B cell (primary cell): ENCODE data around the gene CRTC3. TPM values are rescaled to one million over a fixed set of nuclear protein-coding genes. Genes with fewer than 3 reads are reported as not detected.
"Not testable (repeated sequence)": the region's sequence is repeated elsewhere in the genome, so short reads cannot be mapped to it uniquely, and the experiment has no call there.

ENCODE experiments used
- ATAC-seq: fragments of 200-7000 bp; cut with Tn5 transposase; one replicate; pipeline ENCODE4 v1.10.0; 2021; ENCODE audit warnings: low read depth, mild to moderate bottlenecking, moderate number of reproducible peaks, moderate library complexity
- CTCF ChIA-PET: fragments of 350-600 bp; sonication (Branson Sonifier 250); formaldehyde crosslinking; loops from one replicate; lab custom pipeline; 2021; ENCODE audit warnings: antibody characterized with exemption, inconsistent platforms; lab: Charles Lee
- POLR2A ChIA-PET: fragments of 350-600 bp; sonication (Branson Sonifier 250); formaldehyde crosslinking; loops from one replicate; lab custom pipeline; 2021; ENCODE audit warnings: antibody characterized with exemption; lab: Charles Lee
- DNase-seq: peaks from one replicate; pipeline ENCODE4 v3.0.0; 2013
- H2AFZ ChIP-seq: 2 replicates; pipeline ENCODE4 v1.6.1; 2012; ENCODE audit warnings: mild to moderate bottlenecking, low read depth, low read length; ENCODE audit not compliant: insufficient read depth, poor library complexity, severe bottlenecking
- H3K27ac ChIP-seq, 2 donors: 1 replicate in 1 of 2; 2 replicates in 1 of 2; pipeline ENCODE4 v1.5.1; 2012 to 2013; ENCODE audit warnings: low read length in 2 of 2, mild to moderate bottlenecking in 2 of 2, moderate library complexity in 1 of 2
- H3K27me3 ChIP-seq, 4 experiments: fragments of 200-600 bp in 1 of 4; sonication (generic) in 1 of 4; replicated peaks in 1 of 4; 1 replicate in 2 of 4; 2 replicates in 2 of 4; pipeline versions ENCODE4 v1.6.1 to v1.7.0; 2013 to 2016; ENCODE audit warnings: low read length in 3 of 4, mild to moderate bottlenecking in 2 of 4, mixed read lengths in 1 of 4, moderate library complexity in 1 of 4; ENCODE audit not compliant: insufficient read depth in 4 of 4, control insufficient read depth in 3 of 4; ENCODE audit errors: control extremely low read depth in 1 of 4
- H3K36me3 ChIP-seq, 2 experiments: replicated peaks in 1 of 2; 1 replicate in 1 of 2; 2 replicates in 1 of 2; pipeline versions ENCODE4 v1.6.1 to v1.7.1; 2013; ENCODE audit warnings: low read length in 1 of 2; ENCODE audit not compliant: insufficient read depth in 2 of 2, control insufficient read depth in 1 of 2; ENCODE audit errors: control extremely low read depth in 1 of 2, extremely low read depth in 1 of 2
- H3K4me1 ChIP-seq, 2 donors: fragments of 200-600 bp in 1 of 2; sonication (generic) in 1 of 2; 1 replicate in 1 of 2; 2 replicates in 1 of 2; pipeline versions ENCODE4 v1.5.1 to v1.6.1; 2013 to 2017; ENCODE audit warnings: low read length in 2 of 2; ENCODE audit not compliant: control insufficient read depth in 2 of 2, insufficient read depth in 2 of 2
- H3K4me2 ChIP-seq: replicated peaks from 2 replicates; pipeline ENCODE3; 2012; ENCODE audit warnings: mild to moderate bottlenecking, low read depth, low read length; ENCODE audit not compliant: poor library complexity, severe bottlenecking
- H3K4me3 ChIP-seq, 5 experiments: fragments of 200-600 bp in 1 of 5; sonication (generic) in 1 of 5; 1 replicate in 3 of 5; 2 replicates in 2 of 5; pipeline versions ENCODE4 v1.5.1 to v1.7.0; 2011 to 2016; ENCODE audit warnings: low read length in 4 of 5, mild to moderate bottlenecking in 4 of 5, low read depth in 2 of 5, control low read depth in 1 of 5, moderate library complexity in 1 of 5; ENCODE audit not compliant: insufficient read depth in 1 of 5; ENCODE audit errors: control extremely low read depth in 1 of 5, extremely low read depth in 1 of 5
- H3K79me2 ChIP-seq: fragments of 200-600 bp; sonication (generic); one replicate; pipeline ENCODE4 v1.6.0; 2016; ENCODE audit warnings: low read length; ENCODE audit not compliant: control insufficient read depth, insufficient read depth
- H3K9ac ChIP-seq: fragments of 200-600 bp; sonication (generic); 2 replicates; pipeline ENCODE4 v1.6.1; 2017; ENCODE audit warnings: mild to moderate bottlenecking, low read length, moderate library complexity
- H3K9me3 ChIP-seq, 3 donors: one replicate each; pipeline versions ENCODE4 v1.6.1 to v1.7.1; 2013; ENCODE audit warnings: low read length in 2 of 3; ENCODE audit not compliant: control insufficient read depth in 2 of 3, insufficient read depth in 1 of 3; ENCODE audit errors: control extremely low read depth in 1 of 3
- H4K20me1 ChIP-seq: 2 replicates; pipeline ENCODE4 v1.6.0; 2012; ENCODE audit warnings: mild to moderate bottlenecking, low read length; ENCODE audit not compliant: insufficient read depth, control insufficient read depth, poor library complexity, severe bottlenecking
- H3K27ac Mint-ChIP-seq: one replicate; pipeline ENCODE4 v1.8.0; 2021; ENCODE audit warnings: mixed read lengths
- H3K27me3 Mint-ChIP-seq: one replicate; pipeline ENCODE4 v1.8.0; 2021; ENCODE audit warnings: mixed read lengths
- H3K4me1 Mint-ChIP-seq: one replicate; pipeline ENCODE4 v1.8.0; 2021; ENCODE audit warnings: mixed read lengths
- H3K4me3 Mint-ChIP-seq: one replicate; pipeline ENCODE4 v1.8.0; 2021; ENCODE audit warnings: mixed read lengths
- H3K9me3 Mint-ChIP-seq: one replicate; pipeline ENCODE4 v1.8.0; 2022; ENCODE audit warnings: mixed read lengths; ENCODE audit not compliant: insufficient read depth
- CTCF ChIP-seq: fragments of 200-600 bp; IDR thresholded peaks from one replicate; pipeline ENCODE4 v1.8.0; 2022; ENCODE audit warnings: antibody characterized with exemption, mild to moderate bottlenecking
- EZH2 ChIP-seq: IDR thresholded peaks from 2 replicates; pipeline ENCODE4 v1.6.1; 2012; ENCODE audit warnings: borderline replicate concordance, low read depth, mild to moderate bottlenecking, moderate library complexity, low read length; ENCODE audit not compliant: insufficient read depth, poor library complexity, severe bottlenecking
- WGBS: methylation state at CpG from one replicate; pipeline ENCODE4 v1.1.5; 2013; ENCODE audit warnings: missing lambda C conversion rate; ENCODE audit not compliant: insufficient coverage; 5-methylcytosine and 5-hydroxymethylcytosine counted together
- intact Hi-C: fragments of 100-400 bp; cut with micrococcal nuclease; formaldehyde crosslinking; loops from one replicate; pipeline ENCODE4 v1.10.0; 2022
- polyA plus RNA-seq: library from polyadenylated mRNA; depleted of rRNA; stranded (reverse); fragments of >200 nt; gene quantifications from 2 replicates; pipeline ENCODE4 v1.2.3, GENCODE V29; 2012
- total RNA-seq, 2 donors: library from RNA; stranded (reverse); fragments of 120-200 nt in 1 of 2; gene quantifications; 1 replicate in 1 of 2; 2 replicates in 1 of 2; pipeline versions ENCODE4 v1.2.3 to v1.2.4, GENCODE V29; 2013 to 2022

CRTC3 gene
- total and polyA plus RNA-seq, 2 donors (not counting 1 experiment from before 2014, with no cell fraction given), result 34.7 to 95.8 TPM

- H3K27ac Mint-ChIP-seq, result no peak overlapping the region
- H3K4me3 Mint-ChIP-seq, result no peak overlapping the region
Measured at GRCh38 chr15:90512981-90513380, 16.7 kb upstream of the CRTC3 start.

GRCh38 chr15:90513448-90513847, 16.3 kb upstream of the CRTC3 start:
- Histone ChIP-seq H3K36me3 (peaks cover 0 to 2% of the 10 kb centered on the region in 2 experiments), H3K9me3 (no peaks in the 10 kb centered on the region), H3K4me3 (no peak overlapping the region), H3K9ac (no peak overlapping the region), H4K20me1 (no peaks in the 10 kb centered on the region), H3K27ac (no peak overlapping the region), H3K4me1 (peaks cover 7 to 11% of the 10 kb centered on the region in 2 donors), H3K27me3 (no peaks in the 10 kb centered on the region), H3K4me2 (no peak overlapping the region), H2AFZ (no peak overlapping the region), H3K79me2 (no peaks in the 10 kb centered on the region)
- Mint-ChIP-seq H3K27ac (no peak overlapping the region), H3K4me3 (no peak overlapping the region), H3K9me3 (no peaks in the 10 kb centered on the region), H3K4me1 (peaks cover 9% of the 10 kb centered on the region), H3K27me3 (no peaks in the 10 kb centered on the region)
- POLR2A ChIA-PET, result no interaction called here
- intact Hi-C loops, result no loop called here
- no CpG with 5 or more reads among the region's 2 CpGs for WGBS
- TF ChIP-seq CTCF, result no peak
- no peak for TF ChIP-seq EZH2
- ATAC-seq, result no peak
- DNase-seq, result no peak
- CTCF ChIA-PET, result interaction anchor here (1.3 kb wide), 1 partner anchor 91 kb away, joined by 3 read pairs; no protein-coding TSS in a partner anchor

More at GRCh38 chr15:90512981-90513380, 16.7 kb upstream of the CRTC3 start:
- Histone ChIP-seq H3K27ac (no peak overlapping the region), H3K4me3 (no peak overlapping the region), H3K79me2 (no peaks in the 10 kb centered on the region), H3K4me1 (peaks cover 7 to 11% of the 10 kb centered on the region in 2 donors), H3K9me3 (no peaks in the 10 kb centered on the region), H3K27me3 (no peaks in the 10 kb centered on the region), H3K4me2 (no peak overlapping the region), H3K36me3 (peaks cover 0 to 2% of the 10 kb centered on the region in 2 experiments), H2AFZ (no peak overlapping the region), H3K9ac (no peak overlapping the region), H4K20me1 (no peaks in the 10 kb centered on the region)
- H3K9me3 Mint-ChIP-seq, result no peaks in the 10 kb centered on the region
- H3K4me1 Mint-ChIP-seq, result peaks cover 9% of the 10 kb centered on the region
- ChIA-PET CTCF (interaction anchor here (0.7 to 1.3 kb wide), 2 partner anchors 91 to 95 kb away, joined by 3 read pairs; no protein-coding TSS in a partner anchor), POLR2A (no interaction called here)
- TF ChIP-seq EZH2 (no peak), CTCF (no peak)
- intact Hi-C loops, result no loop called here
- H3K27me3 Mint-ChIP-seq, result no peaks in the 10 kb centered on the region
- DNase-seq (no peak), ATAC-seq (no peak)
- WGBS, result 82% methylated on average over 2 of the region's 3 CpGs

GRCh38 chr15:90513893-90514292, 15.8 kb upstream of the CRTC3 start:
- H4K20me1 ChIP-seq, H3K27me3 Mint-ChIP-seq, H3K4me3 ChIP-seq, H3K4me2 ChIP-seq, H3K4me1 Mint-ChIP-seq, H3K27ac ChIP-seq, H3K9me3 Mint-ChIP-seq, H3K9ac ChIP-seq, H3K79me2 ChIP-seq, H3K27me3 ChIP-seq, ATAC-seq, intact Hi-C loops, H3K36me3 ChIP-seq, DNase-seq, H3K4me3 Mint-ChIP-seq, H3K9me3 ChIP-seq, POLR2A ChIA-PET, H2AFZ ChIP-seq, H3K27ac Mint-ChIP-seq: not testable (repeated sequence)
- CTCF ChIA-PET, result interaction anchor here (1.3 kb wide), 1 partner anchor 90 kb away, joined by 3 read pairs; no protein-coding TSS in a partner anchor
- H3K4me1 ChIP-seq, result peaks cover 7 to 11% of the 10 kb centered on the region in 2 donors
- WGBS, result no CpG with 5 or more reads among the region's 2 CpGs
